Adrenal gland (tissue), 12 donors: ENCODE data around the gene KIF22. TPM values are rescaled to one million over a fixed set of nuclear protein-coding genes. Genes with fewer than 3 reads are reported as not detected.

Source experiments
- DNase-seq, 7 donors: peaks; one replicate each; pipeline ENCODE4 v3.0.0-alpha.2; 2019 to 2020
- H3K27ac ChIP-seq, 5 donors: fragments of 200-600 bp; sonication (generic) in 4 of 5; 1 replicate in 3 of 5; 2 replicates in 2 of 5; pipeline versions ENCODE4 v1.5.1 to v1.8.0; 2016 to 2020; ENCODE audit warnings: mild to moderate bottlenecking in 1 of 5
- H3K27me3 ChIP-seq: fragments of 200-600 bp; 2 replicates; pipeline ENCODE4 v1.8.0; 2021
- H3K36me3 ChIP-seq, 2 donors: fragments of 200-600 bp; replicated peaks in 1 of 2; 1 replicate in 1 of 2; 2 replicates in 1 of 2; pipeline versions ENCODE4 v1.5.1 to v1.8.0; 2018 to 2022
- H3K4me1 ChIP-seq, 2 donors: fragments of 200-600 bp; replicated peaks in 1 of 2; 1 replicate in 1 of 2; 2 replicates in 1 of 2; pipeline versions ENCODE4 v1.5.1 to v1.8.0; 2018 to 2021
- H3K4me3 ChIP-seq, 4 donors: fragments of 200-600 bp; sonication (generic) in 3 of 4; one replicate each; pipeline ENCODE4 v1.5.1; 2016 to 2018
- H3K9me3 ChIP-seq, 3 donors: fragments of 200-600 bp; sonication (generic) in 1 of 3; replicated peaks in 1 of 3; 1 replicate in 2 of 3; 2 replicates in 1 of 3; pipeline versions ENCODE4 v1.5.1 to v1.8.0; 2016 to 2021
- POLR2A ChIP-seq, 2 donors: fragments of 450-650 bp; IDR thresholded peaks; one replicate each; pipeline ENCODE4 v1.6.1; 2017; ENCODE audit warnings: antibody characterized with exemption in 2 of 2, mild to moderate bottlenecking in 2 of 2, moderate library complexity in 1 of 2
- WGBS, 4 donors: extraction: QIAGEN DNeasy Blood & Tissue Kit in 2 of 4; methylation state at CpG; one replicate each; pipeline versions ENCODE4 v1.1.5 to v1.1.7; 2013 to 2017; 5-methylcytosine and 5-hydroxymethylcytosine counted together
- intact Hi-C, 2 donors: fragments of 100-400 bp; cut with DNase I; formaldehyde crosslinking; loops; one replicate each; pipeline versions ENCODE4 v1.14.1 to v1.15.0; 2022 to 2023
- polyA plus RNA-seq, 3 donors: library from polyadenylated mRNA; stranded (reverse); fragments of 200-250 nt in 2 of 3; fragments of 350-450 nt in 1 of 3; fragmentation: Illumina TruSeq in 1 of 3; extraction: RNeasy Lipid Tissue Mini Kit (QIAGEN cat#74804) in 1 of 3; gene quantifications; one replicate each; pipeline ENCODE4 v1.2.3, GENCODE V29; 2013 to 2014
- total RNA-seq, 9 donors: library from RNA; depleted of rRNA in 4 of 9; stranded (reverse); fragments of >200 nt in 4 of 9; fragments of 120-200 nt in 1 of 9; fragmentation: NEBNext Ultra II Directional in 1 of 9; extraction: Animal tissue kit (Norgen Biotek cat#: 25700) in 1 of 9; gene quantifications; one replicate each; pipeline versions ENCODE4 v1.1.0 to v1.2.4, GENCODE V29; 2013 to 2023
- TF ChIP-seq, protein P1 (sequence below), 6 experiments: fragments of 450-650 bp in 4 of 6; fragments of 200-600 bp in 2 of 6; sonication (generic) in 1 of 6; IDR thresholded peaks; 1 replicate in 5 of 6; 2 replicates in 1 of 6; pipeline versions ENCODE4 v1.5.1 to v1.8.0; 2016 to 2021; ENCODE audit warnings: antibody characterized with exemption in 6 of 6, mild to moderate bottlenecking in 2 of 6, moderate library complexity in 1 of 6
- donor health status: healthy with polysubstance abuse.
- donor health status: Bipolar disorder and iron deficiency.
- donor health status: DM: yes; HTN: yes; CAD: no.
- donor health status: DM: no; HTN: no; CAD: no.
- donor health status: DM: no; HTN: no; CAD: no.
- donor health status: DM: yes; HTN: yes; CAD: no.

Gene KIF22
- total and polyA plus RNA-seq, 12 donors = 8.8 to 127 (median 19.7) TPM

- peaks cover 0 to 15% of the 10 kb centered on the region in 2 donors for H3K36me3 ChIP-seq
- no peak for TF ChIP-seq POLR2A (IDR thresholded peaks at IDR 0.05)
- TF ChIP-seq, protein P1, sequence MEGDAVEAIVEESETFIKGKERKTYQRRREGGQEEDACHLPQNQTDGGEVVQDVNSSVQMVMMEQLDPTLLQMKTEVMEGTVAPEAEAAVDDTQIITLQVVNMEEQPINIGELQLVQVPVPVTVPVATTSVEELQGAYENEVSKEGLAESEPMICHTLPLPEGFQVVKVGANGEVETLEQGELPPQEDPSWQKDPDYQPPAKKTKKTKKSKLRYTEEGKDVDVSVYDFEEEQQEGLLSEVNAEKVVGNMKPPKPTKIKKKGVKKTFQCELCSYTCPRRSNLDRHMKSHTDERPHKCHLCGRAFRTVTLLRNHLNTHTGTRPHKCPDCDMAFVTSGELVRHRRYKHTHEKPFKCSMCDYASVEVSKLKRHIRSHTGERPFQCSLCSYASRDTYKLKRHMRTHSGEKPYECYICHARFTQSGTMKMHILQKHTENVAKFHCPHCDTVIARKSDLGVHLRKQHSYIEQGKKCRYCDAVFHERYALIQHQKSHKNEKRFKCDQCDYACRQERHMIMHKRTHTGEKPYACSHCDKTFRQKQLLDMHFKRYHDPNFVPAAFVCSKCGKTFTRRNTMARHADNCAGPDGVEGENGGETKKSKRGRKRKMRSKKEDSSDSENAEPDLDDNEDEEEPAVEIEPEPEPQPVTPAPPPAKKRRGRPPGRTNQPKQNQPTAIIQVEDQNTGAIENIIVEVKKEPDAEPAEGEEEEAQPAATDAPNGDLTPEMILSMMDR (IDR thresholded peaks at IDR 0.05) = no peak
- peak overlapping the region in 2 of 5 donors; percentile 94 to 98 for H3K27ac ChIP-seq
- DNase-seq = peak in 2 of 7 donors; percentile 27 to 59
- H3K27me3 ChIP-seq = no peaks in the 10 kb centered on the region
- WGBS, 4 donors = 70 to 77% (median 75%) methylated on average over 7 to 8 of the region's 8 CpGs
- no peak overlapping the region for H3K4me3 ChIP-seq
- intact Hi-C loops = no loop called here
- H3K9me3 ChIP-seq = no peaks in the 10 kb centered on the region
- H3K4me1 ChIP-seq = peaks cover 17 to 23% of the 10 kb centered on the region in 2 donors
These were observed 13.5 kb downstream of the KIF22 start for GRCh38 chr16:29804020-29804419.

DNA sequence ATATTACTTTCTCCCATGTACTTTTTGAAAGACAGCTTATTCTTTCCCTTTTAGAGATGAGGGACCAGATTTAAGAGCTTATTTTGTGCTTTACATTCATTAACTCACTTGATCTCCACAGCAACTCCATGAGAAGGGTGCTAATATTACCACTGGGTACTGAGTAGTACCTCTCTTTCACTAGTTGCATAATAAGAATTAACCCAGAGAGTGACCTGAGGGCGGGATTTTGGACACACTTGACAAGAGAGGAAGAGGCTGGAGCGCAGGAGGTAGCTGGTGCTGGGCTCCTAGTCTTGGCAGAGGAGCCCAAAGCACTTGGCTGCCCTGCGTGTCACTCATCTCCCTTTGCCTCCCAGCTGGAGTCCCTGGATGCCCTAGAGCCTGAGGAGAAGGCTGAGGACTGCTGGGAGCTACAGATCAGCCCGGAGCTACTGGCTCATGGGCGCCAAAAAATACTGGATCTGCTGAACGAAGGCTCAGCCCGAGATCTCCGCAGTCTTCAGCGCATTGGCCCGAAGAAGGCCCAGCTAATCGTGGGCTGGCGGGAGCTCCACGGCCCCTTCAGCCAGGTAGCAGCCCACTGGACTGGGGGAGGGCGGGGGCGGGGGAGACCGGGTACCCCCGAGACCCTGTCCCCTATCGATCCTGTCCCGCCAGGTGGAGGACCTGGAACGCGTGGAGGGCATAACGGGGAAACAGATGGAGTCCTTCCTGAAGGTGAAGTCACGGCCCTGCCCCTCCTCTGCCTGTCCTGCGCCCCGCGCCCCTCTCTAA, 14.1 kb downstream of the KIF22 start:
- WGBS, 4 donors = 2 to 5% (median 4%) methylated on average over 9 to 26 of the region's 26 CpGs
- H3K4me3 ChIP-seq = peak overlapping the region; percentile 38 to 97 (median 56)
- peaks cover 23 to 30% of the 10 kb centered on the region in 2 donors for H3K4me1 ChIP-seq
- peak in 1 of 2 donors; percentile 68 for TF ChIP-seq POLR2A (IDR thresholded peaks at IDR 0.05)
- TF ChIP-seq, protein P1 (IDR thresholded peaks at IDR 0.05) = no peak
- no peaks in the 10 kb centered on the region for H3K27me3 ChIP-seq
- H3K27ac ChIP-seq = peak overlapping the region; percentile 72 to 98 (median 94)
- DNase-seq = peak; percentile 54 to 88 (median 77)
- H3K9me3 ChIP-seq = no peaks in the 10 kb centered on the region
- peaks cover 0 to 15% of the 10 kb centered on the region in 2 donors for H3K36me3 ChIP-seq
- intact Hi-C loops = no loop called here

DNA sequence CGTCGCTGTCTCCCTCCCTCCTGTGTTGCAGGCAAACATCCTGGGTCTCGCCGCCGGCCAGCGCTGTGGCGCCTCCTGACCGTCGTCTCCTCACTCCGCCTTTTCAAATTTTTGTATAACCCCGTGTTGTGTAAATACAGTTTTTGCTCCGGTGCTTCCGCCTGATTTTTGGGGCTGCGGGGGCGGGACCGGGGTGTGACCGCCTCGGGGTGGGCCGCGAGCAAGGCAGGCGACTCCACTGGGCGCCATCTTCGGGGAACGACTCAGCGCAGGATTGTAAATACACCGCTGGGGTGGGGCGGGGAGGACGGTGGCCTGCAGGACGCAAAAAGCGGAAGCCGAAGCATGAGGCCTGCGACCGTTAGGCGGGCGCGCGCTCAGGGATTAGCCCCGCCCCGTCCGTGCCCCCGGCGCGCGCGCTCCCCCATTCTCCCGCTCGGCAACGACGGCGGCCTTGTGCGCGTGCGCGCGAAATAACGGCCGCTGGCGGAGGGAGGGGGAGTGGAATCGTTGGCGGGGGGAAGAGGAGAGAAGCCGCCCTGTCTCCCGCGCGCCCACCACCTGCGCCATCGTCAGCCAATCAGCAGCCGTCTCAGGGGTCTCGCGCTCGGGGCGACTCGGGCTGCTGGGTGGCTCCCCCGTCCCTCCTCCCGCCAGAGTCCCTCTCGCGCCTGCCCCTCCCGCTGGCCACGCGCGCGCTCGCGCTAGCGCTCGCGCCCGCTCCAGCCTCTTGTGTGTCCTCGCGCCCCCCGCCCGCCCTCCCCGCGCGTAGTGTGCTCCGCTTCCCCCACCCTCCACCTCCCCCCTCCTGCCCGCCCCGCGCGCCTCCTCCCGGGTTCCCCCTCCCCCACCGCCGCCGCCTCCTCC, 14.9 kb downstream of the KIF22 start:
- TF ChIP-seq POLR2A (IDR thresholded peaks at IDR 0.05) = peak; percentile 28 to 91
- TF ChIP-seq, protein P1 (IDR thresholded peaks at IDR 0.05) = peak in 1 of 6 experiments; percentile 30
- Histone ChIP-seq H3K36me3 (peaks cover 0 to 18% of the 10 kb centered on the region in 2 donors), H3K27ac (peak overlapping the region; percentile 72 to 98 (median 94)), H3K27me3 (no peaks in the 10 kb centered on the region), H3K4me3 (peak overlapping the region; percentile 38 to 97 (median 56)), H3K9me3 (no peaks in the 10 kb centered on the region), H3K4me1 (peaks cover 23 to 38% of the 10 kb centered on the region in 2 donors)
- intact Hi-C loops = no loop called here
- 0 to 1% (median 1%) methylated on average over 28 to 99 of the region's 103 CpGs for WGBS, 4 donors
- peak; percentile 97 to 99 (median 98) for DNase-seq

DNA sequence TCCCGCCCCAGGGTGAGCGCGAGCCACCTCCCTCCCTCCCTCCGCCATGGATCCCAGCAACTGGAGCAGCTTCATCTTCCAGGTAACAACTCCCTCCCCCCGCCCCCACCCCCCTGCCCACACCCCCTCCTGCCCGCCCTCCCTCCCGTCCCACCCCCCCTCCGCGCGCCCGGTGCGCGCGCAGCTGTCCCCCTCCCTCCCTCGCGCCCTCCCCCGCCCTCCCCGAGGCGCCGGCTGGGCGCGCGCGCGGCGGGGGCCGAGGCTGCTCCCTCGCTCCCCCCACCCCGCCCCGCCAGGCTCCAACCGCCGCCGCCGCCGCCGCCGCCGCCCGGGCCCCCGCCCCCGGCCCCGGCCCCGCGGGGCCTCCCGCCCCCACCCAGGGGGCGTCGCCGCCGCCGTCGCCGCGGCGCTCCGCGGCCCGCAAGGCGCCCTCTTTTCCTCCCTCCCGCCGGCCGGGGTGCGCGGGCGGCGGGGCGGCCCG, 15.6 kb downstream of the KIF22 start, which contains the start of gene MAZ:
Gene MAZ (plus strand): TSS at position 431 of the 481 bp plus-strand sequence. CDS start 173 bp downstream, outside the sequence.
- H3K4me1 ChIP-seq = peaks cover 23 to 44% of the 10 kb centered on the region in 2 donors
- intact Hi-C loops = no loop called here
- peaks cover 0 to 18% of the 10 kb centered on the region in 2 donors for H3K36me3 ChIP-seq
- WGBS, 4 donors = 0 to 3% methylated on average over 17 to 40 of the region's 67 CpGs; no CpG with 5 or more reads in 2 of the 4 donors
- H3K9me3 ChIP-seq = no peaks in the 10 kb centered on the region
- TF ChIP-seq, protein P1 (IDR thresholded peaks at IDR 0.05) = no peak
- no peak for TF ChIP-seq POLR2A (IDR thresholded peaks at IDR 0.05)
- H3K27me3 ChIP-seq = no peaks in the 10 kb centered on the region
- peak in 5 of 7 donors; percentile 95 to 97 (median 95) for DNase-seq
- peak within 1 kb of the TSS; percentile 72 to 98 (median 94) for H3K27ac ChIP-seq
- H3K4me3 ChIP-seq = peak within 1 kb of the TSS in 3 of 4 donors; percentile 43 to 97 (median 69)
